OCI-LY1 (cell line): ENCODE results near the gene ZNF664.

ENCODE experiments used
- H2AFZ ChIP-seq: fragments of 200-600 bp; sonication (generic), shearing (Covaris generic); 2 replicates; pipeline ENCODE4 v1.6.0; 2014; ENCODE audit warnings: antibody characterized with exemption, mild to moderate bottlenecking, low read length
- H3F3A ChIP-seq: fragments of 200-600 bp; sonication (generic), shearing (Covaris generic); 2 replicates; pipeline ENCODE4 v1.6.0; 2014; ENCODE audit warnings: mild to moderate bottlenecking, antibody characterized with exemption, low read length, moderate library complexity; ENCODE audit not compliant: insufficient read depth
- H3K27ac ChIP-seq: fragments of 200-600 bp; sonication (generic); 2 replicates; pipeline ENCODE4 v1.5.1; 2014; ENCODE audit warnings: low read length, mixed run types, mild to moderate bottlenecking, low read depth; ENCODE audit not compliant: poor library complexity, severe bottlenecking
- H3K27me3 ChIP-seq: fragments of 200-600 bp; sonication (generic); 2 replicates; pipeline ENCODE4 v1.6.0; 2014; ENCODE audit warnings: antibody characterized with exemption, mild to moderate bottlenecking, low read length, moderate library complexity; ENCODE audit not compliant: insufficient read depth
- H3K36me3 ChIP-seq: fragments of 200-600 bp; sonication (generic); 2 replicates; pipeline ENCODE4 v1.6.1; 2014; ENCODE audit warnings: mild to moderate bottlenecking, antibody characterized with exemption, low read length, moderate library complexity, mixed read lengths; ENCODE audit not compliant: insufficient read depth
- H3K4me1 ChIP-seq: fragments of 200-600 bp; sonication (generic); 2 replicates; pipeline ENCODE4 v1.5.1; 2014; ENCODE audit warnings: mild to moderate bottlenecking, low read length, moderate library complexity; ENCODE audit not compliant: insufficient read depth, severe bottlenecking
- H3K4me2 ChIP-seq: fragments of 200-600 bp; sonication (generic), shearing (Covaris generic); 2 replicates; pipeline ENCODE4 v1.6.1; 2014; ENCODE audit warnings: low read length
- H3K4me3 ChIP-seq: fragments of 200-600 bp; sonication (generic); 2 replicates; pipeline ENCODE4 v1.5.1; 2014; ENCODE audit warnings: low read length, low read depth, mild to moderate bottlenecking, mixed read lengths; ENCODE audit not compliant: poor library complexity, severe bottlenecking
- H3K79me2 ChIP-seq: fragments of 200-600 bp; shearing (Covaris generic); 2 replicates; pipeline ENCODE4 v1.6.1; 2016; ENCODE audit warnings: mixed run types, low read length, mixed read lengths; ENCODE audit not compliant: insufficient read depth
- H3K9ac ChIP-seq: fragments of 200-600 bp; sonication (generic), shearing (Covaris generic); 2 replicates; pipeline ENCODE4 v1.6.1; 2014; ENCODE audit warnings: mild to moderate bottlenecking, low read length, mixed read lengths
- H3K9me2 ChIP-seq: fragments of 200-600 bp; sonication (generic), shearing (Covaris generic); 2 replicates; pipeline ENCODE4 v1.6.1; 2014; ENCODE audit warnings: low read depth, mild to moderate bottlenecking, low read length, mixed read lengths
- H3K9me3 ChIP-seq: fragments of 200-600 bp; shearing (Covaris generic); 2 replicates; pipeline ENCODE4 v1.6.1; 2014; ENCODE audit warnings: low read length, mixed read lengths
- H4K20me1 ChIP-seq: fragments of 200-600 bp; sonication (generic), shearing (Covaris generic); 2 replicates; pipeline ENCODE4 v1.6.0; 2016; ENCODE audit warnings: mild to moderate bottlenecking, low read length; ENCODE audit not compliant: insufficient read depth
- EZH2 ChIP-seq: fragments of 200-600 bp; sonication (generic), shearing (Covaris generic); IDR thresholded peaks from 2 replicates; pipeline ENCODE4 v1.8.0; 2017; ENCODE audit warnings: borderline replicate concordance, mixed run types, mild to moderate bottlenecking, antibody characterized with exemption, low read length, moderate library complexity, mixed read lengths
- TF ChIP-seq, protein P1 (sequence below): fragments of 200-600 bp; sonication (generic), shearing (Covaris generic); IDR thresholded peaks from 2 replicates; pipeline ENCODE4 v1.5.1; 2017; ENCODE audit warnings: mild to moderate bottlenecking, antibody characterized with exemption, low read length, moderate library complexity, mixed read lengths

Gene ZNF664

DNA sequence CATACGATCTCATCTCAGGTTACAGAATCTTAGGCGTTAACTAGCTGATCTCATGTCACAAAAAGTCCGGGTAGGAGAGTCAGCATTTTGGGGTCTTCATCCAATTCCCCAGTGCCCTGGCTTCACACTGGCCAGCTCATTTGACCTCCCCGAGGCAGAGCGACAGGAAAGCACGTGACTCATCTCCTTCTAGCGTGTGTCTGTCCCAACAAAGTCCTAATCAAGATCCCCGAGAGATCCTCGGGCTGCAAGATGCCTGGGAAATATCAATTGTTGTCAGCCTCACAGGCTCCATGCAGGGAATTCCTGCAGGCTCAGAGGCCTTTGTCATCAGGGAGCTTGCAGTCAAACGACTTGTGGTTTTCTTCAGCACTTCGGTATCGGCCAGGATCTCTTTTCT is 57.5 kb downstream of the ZNF664 start:
- Histone ChIP-seq H3K9ac (no peak overlapping the region), H4K20me1 (no peaks in the 10 kb centered on the region), H3F3A (no peaks in the 10 kb centered on the region), H3K9me2 (no peaks in the 10 kb centered on the region), H3K4me1 (no peaks in the 10 kb centered on the region), H2AFZ (no peak overlapping the region), H3K4me2 (no peak overlapping the region), H3K27ac (no peak overlapping the region), H3K36me3 (no peaks in the 10 kb centered on the region), H3K9me3 (no peaks in the 10 kb centered on the region), H3K27me3 (no peaks in the 10 kb centered on the region), H3K79me2 (no peaks in the 10 kb centered on the region), H3K4me3 (no peak overlapping the region)
- TF ChIP-seq, protein P1, sequence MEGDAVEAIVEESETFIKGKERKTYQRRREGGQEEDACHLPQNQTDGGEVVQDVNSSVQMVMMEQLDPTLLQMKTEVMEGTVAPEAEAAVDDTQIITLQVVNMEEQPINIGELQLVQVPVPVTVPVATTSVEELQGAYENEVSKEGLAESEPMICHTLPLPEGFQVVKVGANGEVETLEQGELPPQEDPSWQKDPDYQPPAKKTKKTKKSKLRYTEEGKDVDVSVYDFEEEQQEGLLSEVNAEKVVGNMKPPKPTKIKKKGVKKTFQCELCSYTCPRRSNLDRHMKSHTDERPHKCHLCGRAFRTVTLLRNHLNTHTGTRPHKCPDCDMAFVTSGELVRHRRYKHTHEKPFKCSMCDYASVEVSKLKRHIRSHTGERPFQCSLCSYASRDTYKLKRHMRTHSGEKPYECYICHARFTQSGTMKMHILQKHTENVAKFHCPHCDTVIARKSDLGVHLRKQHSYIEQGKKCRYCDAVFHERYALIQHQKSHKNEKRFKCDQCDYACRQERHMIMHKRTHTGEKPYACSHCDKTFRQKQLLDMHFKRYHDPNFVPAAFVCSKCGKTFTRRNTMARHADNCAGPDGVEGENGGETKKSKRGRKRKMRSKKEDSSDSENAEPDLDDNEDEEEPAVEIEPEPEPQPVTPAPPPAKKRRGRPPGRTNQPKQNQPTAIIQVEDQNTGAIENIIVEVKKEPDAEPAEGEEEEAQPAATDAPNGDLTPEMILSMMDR: no peak
- no peak for TF ChIP-seq EZH2

DNA sequence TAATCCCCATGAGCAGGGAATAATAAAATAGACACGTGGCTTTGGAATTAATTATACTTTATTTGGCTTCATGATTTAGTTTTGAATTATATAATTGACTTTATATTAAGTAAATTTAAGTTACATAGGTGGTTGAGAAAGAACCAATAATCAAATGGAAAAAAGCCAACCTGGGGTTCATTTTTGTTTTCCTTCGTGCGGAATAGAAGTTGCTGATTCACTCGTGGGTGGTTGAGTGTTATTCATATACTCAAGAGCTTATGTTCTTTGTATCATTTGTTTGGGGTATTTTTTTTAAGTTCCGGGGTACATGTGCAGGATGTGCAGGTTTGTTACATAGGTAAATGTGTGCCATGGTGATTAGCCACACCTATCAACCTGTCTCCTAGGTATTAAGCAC is 58.0 kb downstream of the ZNF664 start:
- H2AFZ ChIP-seq: no peak overlapping the region
- no peaks in the 10 kb centered on the region for H3K79me2 ChIP-seq
- no peaks in the 10 kb centered on the region for H3K9me3 ChIP-seq
- H3K36me3 ChIP-seq: no peaks in the 10 kb centered on the region
- H3F3A ChIP-seq: no peaks in the 10 kb centered on the region
- H3K4me1 ChIP-seq: no peaks in the 10 kb centered on the region
- no peak overlapping the region for H3K4me3 ChIP-seq
- no peak overlapping the region for H3K27ac ChIP-seq
- no peaks in the 10 kb centered on the region for H3K27me3 ChIP-seq
- TF ChIP-seq EZH2: no peak
- TF ChIP-seq, protein P1: no peak
- no peaks in the 10 kb centered on the region for H4K20me1 ChIP-seq
- H3K9me2 ChIP-seq: no peaks in the 10 kb centered on the region
- H3K4me2 ChIP-seq: no peak overlapping the region
- H3K9ac ChIP-seq: no peak overlapping the region

DNA sequence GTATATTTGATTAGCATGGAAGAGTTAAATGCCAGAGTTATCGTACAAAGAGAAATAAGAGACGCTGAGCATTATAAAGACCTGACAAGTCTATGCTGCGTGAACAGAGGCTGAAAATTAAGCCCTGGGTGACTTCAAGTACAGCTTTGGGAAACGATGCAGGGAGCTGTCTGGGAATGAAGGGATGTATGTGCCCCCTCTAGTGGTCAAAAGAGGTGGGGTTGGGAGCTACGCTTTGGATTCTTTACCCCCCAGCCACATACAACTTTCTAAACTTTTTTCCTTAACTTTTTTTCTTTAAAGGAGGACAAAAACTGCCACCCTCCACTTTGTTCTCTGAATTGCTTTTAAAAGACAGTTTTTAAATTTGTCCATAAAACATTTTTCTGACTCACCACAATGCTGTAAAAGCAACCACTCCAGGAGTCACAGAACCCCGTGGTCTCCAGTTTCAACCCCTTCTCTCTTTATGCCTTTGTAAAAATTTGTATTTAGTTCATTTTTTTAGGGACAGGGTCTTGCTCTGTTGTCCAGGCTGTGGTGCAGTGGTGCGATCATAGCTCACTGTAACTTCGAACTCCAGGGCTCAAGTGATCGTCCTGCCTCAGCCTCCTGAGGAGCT is 59.4 kb downstream of the ZNF664 start:
- Histone ChIP-seq H3F3A (no peaks in the 10 kb centered on the region), H3K79me2 (no peaks in the 10 kb centered on the region), H3K4me2 (no peak overlapping the region)

More for the DNA sequence above, 59.4 kb downstream of the ZNF664 start:
- Histone ChIP-seq H3K4me1 (no peaks in the 10 kb centered on the region), H2AFZ (no peak overlapping the region), H3K9ac (no peak overlapping the region), H3K4me3 (no peak overlapping the region), H4K20me1 (no peaks in the 10 kb centered on the region), H3K9me3 (no peaks in the 10 kb centered on the region), H3K36me3 (no peaks in the 10 kb centered on the region), H3K9me2 (no peaks in the 10 kb centered on the region), H3K27me3 (no peaks in the 10 kb centered on the region), H3K27ac (no peak overlapping the region)
- TF ChIP-seq, protein P1: peak; percentile 78
- no peak for TF ChIP-seq EZH2
